ENCODE results near the gene ARHGAP28.
"Not testable (repeated sequence)": the region's sequence is repeated elsewhere in the genome, so short reads cannot be mapped to it uniquely, and the experiment has no call there.

Gene ARHGAP28

GRCh38 chr18:6795307-6795706 lies 65.8 kb downstream of the ARHGAP28 start:
- TF ChIP-seq CTCF (IDR thresholded peaks at IDR 0.05) (no peak), ZFX (IDR thresholded peaks at IDR 0.05; ENCODE audit: borderline replicate concordance) (no peak)
- no peak overlapping the region for H3K27ac ChIP-seq

GRCh38 chr18:6796511-6796910 lies 67.0 kb downstream of the ARHGAP28 start:
- H3K27ac ChIP-seq: no peak overlapping the region
- TF ChIP-seq CTCF (IDR thresholded peaks at IDR 0.05): no peak
- TF ChIP-seq ZFX (IDR thresholded peaks at IDR 0.05; ENCODE audit: borderline replicate concordance): no peak

GRCh38 chr18:6797171-6797570 lies 67.7 kb downstream of the ARHGAP28 start:
- no peak for TF ChIP-seq ZFX (IDR thresholded peaks at IDR 0.05; ENCODE audit: borderline replicate concordance)
- TF ChIP-seq CTCF (IDR thresholded peaks at IDR 0.05): no peak
- H3K27ac ChIP-seq: no peak overlapping the region

GRCh38 chr18:6798896-6799295 lies 69.4 kb downstream of the ARHGAP28 start:
- H3K27ac ChIP-seq: no peak overlapping the region
- no peak for TF ChIP-seq CTCF (IDR thresholded peaks at IDR 0.05)
- no peak for TF ChIP-seq ZFX (IDR thresholded peaks at IDR 0.05; ENCODE audit: borderline replicate concordance)

- not testable (repeated sequence) for H3K27ac ChIP-seq
These were observed 70.8 kb downstream of the ARHGAP28 start for GRCh38 chr18:6800309-6800708.

GRCh38 chr18:6807515-6808257 lies 78.2 kb downstream of the ARHGAP28 start:
- TF ChIP-seq CTCF (IDR thresholded peaks at IDR 0.05): no peak
- TF ChIP-seq ZFX (IDR thresholded peaks at IDR 0.05; ENCODE audit: borderline replicate concordance): no peak
- no peak overlapping the region for H3K27ac ChIP-seq

GRCh38 chr18:6810191-6810590 lies 80.7 kb downstream of the ARHGAP28 start:
- TF ChIP-seq CTCF (IDR thresholded peaks at IDR 0.05): no peak
- no peak for TF ChIP-seq ZFX (IDR thresholded peaks at IDR 0.05; ENCODE audit: borderline replicate concordance)
- H3K27ac ChIP-seq: no peak overlapping the region

- no peak for TF ChIP-seq CTCF (IDR thresholded peaks at IDR 0.05)
- TF ChIP-seq ZFX (IDR thresholded peaks at IDR 0.05; ENCODE audit: borderline replicate concordance): no peak
- H3K27ac ChIP-seq: no peak overlapping the region
These were observed 82.3 kb downstream of the ARHGAP28 start for GRCh38 chr18:6811816-6812215.

All from 22Rv1 (cell line).